HL-60/S4 (cell line): ENCODE measurements around the gene IDH3A.

Experiments
- in situ Hi-C: fragments of 300-500 bp; cut with MboI; formaldehyde crosslinking; loops from 2 replicates; pipeline ENCODE4 v1.14.3; 2022; ENCODE audit warnings: low sequenced_read_pairs

The IDH3A gene

GRCh38 chr15:78159395-78159794 is 10.2 kb downstream of the IDH3A start:
- in situ Hi-C loops: no loop called here

DNA sequence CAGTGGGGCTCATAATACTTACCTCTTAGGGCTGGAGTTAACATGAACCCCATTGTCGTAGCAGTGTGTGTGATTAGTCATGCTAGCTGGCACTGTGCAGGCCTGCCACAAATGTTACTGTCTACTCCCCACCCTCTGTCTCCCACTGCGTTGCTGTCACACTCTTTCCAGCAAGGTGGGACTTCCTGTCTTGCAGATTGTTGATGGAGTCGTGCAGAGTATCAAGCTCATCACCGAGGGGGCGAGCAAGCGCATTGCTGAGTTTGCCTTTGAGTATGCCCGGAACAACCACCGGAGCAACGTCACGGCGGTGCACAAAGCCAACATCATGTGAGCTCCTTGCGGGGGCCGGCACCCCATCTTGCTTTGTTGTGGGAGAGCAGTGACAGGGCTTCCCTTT is 12.9 kb downstream of the IDH3A start:
- in situ Hi-C loops: no loop called here

GRCh38 chr15:78164010-78164409 is 14.8 kb downstream of the IDH3A start:
- in situ Hi-C loops: no loop called here

DNA sequence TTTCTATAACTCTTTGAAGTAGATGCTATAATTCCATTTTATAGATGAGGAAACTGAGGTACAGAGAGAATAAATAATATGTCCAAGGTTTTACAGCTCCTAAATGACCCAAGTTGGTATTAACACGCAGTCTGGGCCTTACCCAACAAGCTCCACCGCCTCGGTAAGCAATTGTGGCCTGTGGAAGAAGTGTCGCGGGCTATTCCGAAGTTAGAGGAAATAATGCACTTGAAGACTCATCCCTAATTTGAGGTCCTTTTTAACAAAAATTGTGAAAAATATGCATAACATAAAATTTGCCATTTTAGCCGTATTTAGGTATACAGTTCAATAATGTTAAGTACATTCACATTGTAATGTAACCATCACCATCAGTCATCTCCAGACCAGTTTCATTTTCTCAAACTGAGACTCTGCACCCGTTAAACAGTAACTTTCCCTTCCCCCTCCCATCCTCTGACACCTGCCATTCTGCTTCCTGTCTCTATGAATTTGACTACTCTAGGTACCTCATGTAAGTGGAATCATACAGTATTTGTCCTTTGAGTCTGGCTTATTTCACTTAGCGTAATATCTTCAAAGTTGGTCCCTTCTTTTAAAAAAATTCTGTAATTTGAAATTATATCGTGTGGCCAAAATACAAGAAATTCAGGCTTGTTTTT is 18.2 kb downstream of the IDH3A start:
- in situ Hi-C loops: no loop called here

DNA sequence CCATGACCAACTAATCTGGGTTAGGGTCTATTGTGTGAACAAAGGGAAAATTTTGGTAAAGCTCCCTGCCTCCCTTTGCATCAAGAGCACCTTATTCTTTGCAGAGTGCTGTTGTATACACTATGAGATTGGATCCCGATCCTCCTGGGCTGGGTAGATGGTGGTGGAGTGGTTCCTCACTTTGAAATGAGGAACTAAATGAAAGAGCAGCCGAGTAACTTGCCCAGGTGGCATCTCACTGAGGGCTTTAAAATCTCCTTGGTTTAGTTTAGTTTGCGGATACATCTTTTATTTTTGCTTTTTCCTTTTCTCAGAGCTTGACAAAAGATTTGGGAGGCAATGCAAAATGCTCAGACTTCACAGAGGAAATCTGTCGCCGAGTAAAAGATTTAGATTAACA is 19.4 kb downstream of the IDH3A start:
- in situ Hi-C loops: no loop called here

DNA sequence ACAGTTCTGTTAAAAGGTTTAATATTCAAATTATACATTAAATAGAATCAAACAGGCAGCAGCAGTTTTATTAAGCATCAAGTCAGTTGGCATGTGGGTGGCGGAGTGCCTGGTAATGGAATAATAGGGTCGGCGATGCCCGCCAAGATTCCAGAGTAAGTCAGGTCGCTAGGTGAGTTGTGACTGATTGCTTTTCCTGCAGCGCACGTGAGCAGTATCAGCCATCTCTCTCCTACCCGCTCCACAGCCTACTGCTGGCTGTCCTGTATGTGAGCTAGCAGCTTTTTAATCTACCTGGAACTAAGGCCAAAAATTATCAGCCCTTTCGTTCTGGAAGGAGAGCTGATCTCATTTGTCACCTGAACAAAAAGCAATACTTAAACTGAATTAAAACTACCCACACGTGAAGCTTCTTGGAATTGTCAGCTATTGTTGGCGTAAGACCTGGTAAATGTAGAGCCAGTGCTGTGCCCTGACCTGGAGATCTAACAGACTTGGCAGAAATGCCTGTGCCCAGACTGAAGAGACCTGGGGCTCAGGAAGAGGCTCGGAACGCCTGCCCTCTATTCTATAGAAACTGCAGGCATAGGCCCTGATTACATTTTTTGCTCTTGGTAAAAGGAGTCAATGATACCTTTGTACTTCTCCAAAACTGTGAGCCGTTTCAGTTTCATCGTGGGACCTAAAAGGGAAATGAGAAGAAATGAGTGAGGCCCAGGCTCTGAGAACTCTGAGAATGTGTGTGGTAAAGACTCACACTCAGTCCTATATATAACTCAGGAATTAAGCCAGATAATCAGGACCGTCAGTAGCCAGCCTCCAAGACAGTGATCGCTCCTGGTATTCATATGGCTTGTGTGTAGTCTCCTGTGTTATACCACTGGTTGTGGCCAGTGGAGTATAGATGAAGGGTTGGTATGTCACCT is 21.9 kb downstream of the IDH3A start:
- in situ Hi-C loops: no loop called here

DNA sequence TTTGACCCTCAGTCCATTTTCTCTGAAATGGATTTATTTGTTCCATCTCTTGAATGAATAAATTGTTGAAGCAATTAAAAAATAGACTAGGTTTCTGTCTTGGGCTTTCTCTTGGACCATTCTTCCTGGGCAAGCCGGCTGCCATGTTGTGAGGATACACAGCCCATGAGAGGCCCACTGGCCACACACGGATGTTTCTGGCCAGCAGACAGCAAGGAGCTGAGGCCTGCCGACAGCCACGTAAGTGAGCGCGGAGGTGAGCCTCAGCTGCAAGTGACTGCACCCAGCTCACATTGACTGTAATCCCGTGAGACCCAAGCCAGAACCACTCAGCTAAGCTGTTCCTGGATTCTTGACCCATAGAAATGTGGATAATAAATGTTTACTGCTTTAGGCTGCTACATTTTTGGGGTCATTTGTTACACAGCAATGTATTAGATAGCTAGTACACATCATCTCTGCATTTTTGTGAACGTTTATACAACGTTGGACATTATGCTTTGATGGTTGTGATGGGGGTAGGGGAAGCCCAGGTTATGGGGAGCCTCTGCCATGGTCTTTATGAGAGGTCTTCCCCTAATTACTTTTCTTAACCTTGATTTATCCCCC is 22.8 kb downstream of the IDH3A start:
- in situ Hi-C loops: no loop called here

GRCh38 chr15:78174401-78174800 is 25.2 kb downstream of the IDH3A start:
- in situ Hi-C loops: no loop called here

DNA sequence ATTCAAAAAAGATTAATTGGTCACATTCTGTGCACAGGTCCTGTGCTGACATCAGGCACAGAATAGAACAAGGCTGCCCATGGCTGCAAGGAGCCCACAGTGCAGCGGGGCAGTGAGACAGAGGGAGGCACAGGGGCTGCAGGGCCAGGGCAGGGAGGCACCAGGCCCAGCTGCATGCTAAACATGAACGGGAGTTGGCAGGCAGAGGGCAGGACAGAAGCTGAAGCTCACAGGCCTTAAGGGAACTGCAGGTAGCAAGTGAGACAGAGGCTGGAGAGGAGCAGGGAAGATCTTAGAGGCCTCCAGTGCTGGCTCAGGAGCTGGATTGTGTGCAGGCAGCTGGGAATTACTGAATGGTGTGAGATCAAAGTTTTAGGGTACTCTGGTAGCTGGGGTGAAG is 26.2 kb downstream of the IDH3A start:
- in situ Hi-C loops: no loop called here

- in situ Hi-C loops: no loop called here
Observed at GRCh38 chr15:78177447-78177873, 28.3 kb downstream of the IDH3A start.

DNA sequence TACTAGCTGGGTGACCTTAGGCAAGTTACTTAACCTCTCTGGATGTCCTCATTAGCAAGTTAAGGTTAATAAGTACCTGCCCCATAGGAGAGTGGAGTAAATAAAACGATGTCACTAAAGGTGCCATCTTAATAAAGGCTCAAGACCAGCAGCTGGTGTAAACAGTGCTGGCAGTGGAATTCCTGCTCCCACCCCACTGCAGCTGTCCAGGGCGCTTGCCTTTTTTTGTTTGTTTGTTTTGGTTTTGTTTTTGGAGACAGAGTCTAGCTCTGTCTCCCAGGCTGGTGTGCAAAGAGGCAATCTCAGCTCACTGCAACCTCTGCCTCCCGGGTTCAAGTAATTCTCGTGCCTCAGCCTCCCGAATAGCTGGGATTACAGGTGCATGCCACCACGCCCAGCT is 28.9 kb downstream of the IDH3A start:
- in situ Hi-C loops: no loop called here

DNA sequence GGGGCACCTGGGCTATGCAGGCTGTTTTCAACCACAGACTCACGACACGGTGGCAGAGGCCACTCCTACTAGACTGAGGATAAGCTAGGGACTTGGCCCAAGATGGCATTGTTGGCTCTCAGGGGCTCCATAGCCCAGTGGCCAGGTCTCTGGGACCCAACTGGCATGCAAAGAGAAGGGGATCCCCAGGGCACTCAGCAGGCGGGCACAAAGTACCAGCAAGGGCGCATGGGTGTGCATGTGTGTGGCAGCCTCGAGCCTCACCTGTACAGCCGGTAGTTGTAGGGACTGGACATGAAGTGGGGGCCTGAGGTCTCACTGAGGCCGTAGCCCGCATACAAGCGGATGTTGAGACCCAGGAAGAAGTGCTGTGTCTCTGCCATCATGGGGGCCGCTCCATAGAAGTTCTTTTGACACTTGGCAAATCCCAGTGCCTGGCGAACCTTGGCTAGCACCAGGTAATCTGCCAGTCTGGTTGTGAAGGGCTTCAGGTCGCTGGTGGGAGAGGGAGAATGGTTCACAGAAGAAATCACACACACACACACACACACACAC is 30.2 kb downstream of the IDH3A start:
- in situ Hi-C loops: no loop called here

GRCh38 chr15:78179906-78180305 is 30.7 kb downstream of the IDH3A start:
- in situ Hi-C loops: no loop called here

DNA sequence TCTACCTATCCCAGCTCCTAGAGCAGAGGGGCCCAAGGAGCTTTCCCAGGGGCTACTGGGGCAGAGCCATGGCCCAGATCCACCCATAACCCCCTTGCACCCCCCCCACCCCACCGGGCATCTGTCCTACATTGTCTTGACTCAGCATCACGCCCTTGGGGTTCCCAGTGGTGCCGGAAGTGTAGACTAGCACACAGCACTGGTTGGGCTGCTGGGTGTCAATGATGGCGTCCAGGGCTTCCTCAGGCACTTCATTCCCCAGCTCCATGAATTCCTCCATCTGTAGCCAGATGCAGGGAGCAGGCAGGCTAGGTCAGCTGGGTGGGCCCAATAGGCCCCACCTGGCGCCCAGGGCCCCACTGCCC is 33.2 kb downstream of the IDH3A start:
- in situ Hi-C loops: no loop called here

- in situ Hi-C loops: no loop called here
Observed at GRCh38 chr15:78182821-78183220, 33.7 kb downstream of the IDH3A start.

GRCh38 chr15:78192826-78193594 is 43.8 kb downstream of the IDH3A start:
- in situ Hi-C loops: no loop called here

GRCh38 chr15:78193731-78194567 is 44.8 kb downstream of the IDH3A start:
- in situ Hi-C loops: no loop called here

DNA sequence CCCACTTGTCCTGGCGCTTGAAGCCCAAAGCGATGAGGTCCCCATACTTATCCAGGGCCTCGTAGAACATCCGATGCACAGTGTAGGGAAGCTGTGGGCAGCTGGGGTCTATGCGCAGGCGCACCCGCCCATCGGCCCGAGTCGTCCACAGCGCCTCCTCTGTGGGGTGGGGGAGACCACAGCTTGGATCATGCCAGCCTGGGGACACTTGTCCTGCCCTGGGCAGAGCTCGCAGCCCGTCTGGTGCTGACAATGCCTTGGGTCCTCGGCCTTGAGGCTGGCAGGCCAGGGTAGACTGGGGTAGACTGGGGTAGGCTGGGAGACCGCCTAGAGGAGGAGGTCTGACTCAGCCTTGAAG is 45.4 kb downstream of the IDH3A start:
- in situ Hi-C loops: no loop called here

GRCh38 chr15:78195735-78196201 is 46.6 kb downstream of the IDH3A start:
- in situ Hi-C loops: no loop called here

GRCh38 chr15:78197632-78198031 is 48.5 kb downstream of the IDH3A start:
- in situ Hi-C loops: no loop called here
